ENCODE measurements around the gene HHAT. TPM values are rescaled to one million over a fixed set of nuclear protein-coding genes. Genes with fewer than 3 reads are reported as not detected.

Gene HHAT
- total RNA-seq, 1 experiment from 2014 or later: 1.0 TPM

GRCh38 chr1:210475321-210475720 lies 146.6 kb downstream of the HHAT start:
- no peaks in the 10 kb centered on the region for H3K36me3 ChIP-seq (replicated peaks; ENCODE audit: control insufficient read depth, insufficient read depth, low read length)
- no peaks in the 10 kb centered on the region for H3K27me3 ChIP-seq (ENCODE audit: control insufficient read depth, insufficient read depth, low read length)
- DNase-seq: no peak
- H3K4me3 ChIP-seq (ENCODE audit: insufficient read depth, low read depth, low read length): no peak overlapping the region

DNA sequence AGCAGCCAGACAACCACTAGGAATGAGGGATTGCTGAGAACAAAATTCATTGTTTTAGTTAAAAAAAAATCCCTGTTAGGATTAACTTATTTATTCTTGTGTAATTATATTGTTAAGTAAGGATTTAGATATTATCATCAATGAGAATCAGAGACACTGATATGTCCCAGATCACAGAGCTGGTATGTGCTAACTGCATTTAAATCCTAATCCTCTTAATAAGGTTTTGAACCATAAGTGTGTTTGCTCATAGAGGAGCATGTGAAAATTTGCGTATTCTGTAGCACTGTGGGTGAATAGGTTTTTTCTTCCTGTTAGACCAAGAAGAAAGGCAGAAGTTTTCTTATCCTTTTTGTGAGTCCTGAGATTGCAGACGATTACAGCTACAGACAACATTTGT lies 147.1 kb downstream of the HHAT start:
- no peaks in the 10 kb centered on the region for H3K36me3 ChIP-seq (replicated peaks; ENCODE audit: control insufficient read depth, insufficient read depth, low read length)

GRCh38 chr1:210476730-210477129 lies 148.0 kb downstream of the HHAT start:
- no peak for DNase-seq
- H3K36me3 ChIP-seq (replicated peaks; ENCODE audit: control insufficient read depth, insufficient read depth, low read length): no peaks in the 10 kb centered on the region
- no peaks in the 10 kb centered on the region for H3K27me3 ChIP-seq (ENCODE audit: control insufficient read depth, insufficient read depth, low read length)
- H3K4me3 ChIP-seq (ENCODE audit: insufficient read depth, low read depth, low read length): no peak overlapping the region

More for the DNA sequence above, 147.1 kb downstream of the HHAT start:
- Histone ChIP-seq H3K27me3 (ENCODE audit: control insufficient read depth, insufficient read depth, low read length) (no peaks in the 10 kb centered on the region), H3K4me3 (ENCODE audit: insufficient read depth, low read depth, low read length) (no peak overlapping the region)
- DNase-seq: no peak

DNA sequence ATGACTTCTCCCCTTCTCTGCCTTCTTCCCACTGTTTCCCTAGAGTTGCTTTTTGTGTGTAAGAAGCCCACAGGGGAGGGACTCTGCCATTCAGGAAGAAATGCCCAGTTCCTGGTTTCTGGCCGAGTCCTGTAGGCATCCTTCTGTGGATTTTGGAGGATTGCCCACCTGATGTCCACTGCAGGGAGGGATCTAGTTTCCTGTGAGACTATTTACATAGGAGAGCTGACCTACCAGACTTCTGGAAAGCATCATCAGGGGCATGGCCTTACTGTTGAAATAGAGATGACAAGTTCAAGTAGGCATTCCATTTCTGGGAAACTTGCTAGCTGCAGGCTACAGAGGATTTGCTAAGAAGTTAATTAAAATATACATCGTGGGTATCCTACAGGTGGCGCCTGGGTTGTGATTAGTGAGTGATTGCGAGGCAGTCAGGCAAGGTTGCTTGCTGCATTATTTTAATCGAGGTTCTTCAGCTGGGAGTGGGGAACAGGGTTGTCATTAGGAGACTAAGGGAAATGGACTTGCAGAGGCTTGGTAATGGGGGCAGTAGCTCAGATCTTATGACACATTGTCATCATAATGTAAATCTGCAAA lies 148.7 kb downstream of the HHAT start:
- Histone ChIP-seq H3K4me3 (ENCODE audit: insufficient read depth, low read depth, low read length) (no peak overlapping the region), H3K36me3 (replicated peaks; ENCODE audit: control insufficient read depth, insufficient read depth, low read length) (no peaks in the 10 kb centered on the region), H3K27me3 (ENCODE audit: control insufficient read depth, insufficient read depth, low read length) (no peaks in the 10 kb centered on the region)
- DNase-seq: peak; percentile 9

DNA sequence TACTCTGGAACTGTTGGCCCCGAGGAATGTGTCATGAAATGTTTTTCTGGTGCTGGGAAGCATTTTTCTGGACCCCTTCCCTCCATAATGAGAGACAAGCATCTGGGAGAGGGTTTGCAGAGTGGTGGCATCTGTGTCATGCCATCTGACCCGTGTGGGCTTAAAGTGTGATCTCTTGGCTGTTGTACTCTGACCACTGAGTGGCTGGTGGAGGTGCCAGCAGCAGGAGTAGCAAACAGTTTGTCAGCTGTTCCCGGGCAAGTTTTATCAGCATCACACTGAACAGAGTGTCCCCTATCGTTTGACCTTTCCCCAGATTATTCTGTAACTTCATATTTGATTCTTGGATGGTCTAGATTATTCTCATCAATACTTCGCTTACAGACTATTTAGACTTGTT lies 150.1 kb downstream of the HHAT start:
- DNase-seq: no peak
- Histone ChIP-seq H3K36me3 (replicated peaks; ENCODE audit: control insufficient read depth, insufficient read depth, low read length) (no peaks in the 10 kb centered on the region), H3K4me3 (ENCODE audit: insufficient read depth, low read depth, low read length) (no peak overlapping the region), H3K27me3 (ENCODE audit: control insufficient read depth, insufficient read depth, low read length) (no peaks in the 10 kb centered on the region; the same call in 1 of the 2 replicates)

DNA sequence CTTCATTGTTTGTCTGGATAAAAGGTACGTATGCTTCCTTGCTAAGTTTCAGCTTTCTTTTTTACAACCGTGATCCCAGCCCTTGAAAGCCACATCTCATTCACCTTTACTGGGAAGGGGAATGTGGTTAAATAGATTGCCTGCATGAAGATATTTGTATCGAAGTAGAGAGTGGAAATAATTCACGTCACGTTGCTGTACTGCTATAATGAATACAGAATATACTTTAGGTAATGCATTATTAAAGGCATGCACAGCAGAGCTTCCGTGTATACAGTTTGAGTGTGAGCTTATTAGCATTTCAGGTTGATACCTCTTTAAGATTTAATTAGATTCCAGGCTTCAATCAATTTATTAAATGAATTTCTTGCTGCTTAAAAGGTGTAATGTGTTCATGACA lies 153.8 kb downstream of the HHAT start:
- Histone ChIP-seq H3K4me3 (ENCODE audit: insufficient read depth, low read depth, low read length) (no peak overlapping the region), H3K36me3 (replicated peaks; ENCODE audit: control insufficient read depth, insufficient read depth, low read length) (no peaks in the 10 kb centered on the region), H3K27me3 (ENCODE audit: control insufficient read depth, insufficient read depth, low read length) (no peaks in the 10 kb centered on the region; the same call in 1 of the 2 replicates)
- DNase-seq: no peak

DNA sequence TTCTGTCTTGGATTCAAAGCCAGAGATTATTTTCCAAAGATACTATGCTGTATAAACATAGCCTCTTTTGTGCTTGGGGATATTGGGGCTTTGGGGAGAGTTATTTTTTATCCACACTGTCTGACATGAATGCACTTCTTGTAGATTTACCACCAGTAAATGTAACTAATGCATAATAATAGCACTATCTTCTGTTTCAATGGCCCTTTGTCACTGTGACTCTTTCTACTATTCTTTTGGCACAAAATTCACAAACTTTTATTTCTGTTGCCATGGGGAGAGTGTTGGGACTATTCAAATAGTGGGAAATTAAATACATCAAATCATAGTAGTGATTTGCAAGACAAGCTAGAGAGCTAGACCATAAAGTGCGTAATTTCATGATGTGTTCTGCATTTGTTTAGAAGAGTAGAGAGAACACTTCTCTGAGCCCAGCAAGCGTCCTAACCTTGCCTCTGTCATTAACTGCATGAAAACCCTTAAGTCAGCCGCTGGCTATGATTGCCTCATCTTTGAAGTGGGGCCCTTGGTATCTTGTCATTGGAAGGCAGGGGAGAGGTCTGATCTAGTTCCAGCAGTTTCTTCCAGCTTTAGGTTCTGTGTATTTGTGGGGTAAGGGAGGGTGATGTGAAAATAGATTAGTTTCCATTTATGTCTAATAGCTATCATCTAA lies 154.4 kb downstream of the HHAT start:
- no peak overlapping the region for H3K4me3 ChIP-seq (ENCODE audit: insufficient read depth, low read depth, low read length)
- H3K27me3 ChIP-seq (ENCODE audit: control insufficient read depth, insufficient read depth, low read length): no peaks in the 10 kb centered on the region; the same call in 1 of the 2 replicates
- H3K36me3 ChIP-seq (replicated peaks; ENCODE audit: control insufficient read depth, insufficient read depth, low read length): no peaks in the 10 kb centered on the region
- DNase-seq: no peak

DNA sequence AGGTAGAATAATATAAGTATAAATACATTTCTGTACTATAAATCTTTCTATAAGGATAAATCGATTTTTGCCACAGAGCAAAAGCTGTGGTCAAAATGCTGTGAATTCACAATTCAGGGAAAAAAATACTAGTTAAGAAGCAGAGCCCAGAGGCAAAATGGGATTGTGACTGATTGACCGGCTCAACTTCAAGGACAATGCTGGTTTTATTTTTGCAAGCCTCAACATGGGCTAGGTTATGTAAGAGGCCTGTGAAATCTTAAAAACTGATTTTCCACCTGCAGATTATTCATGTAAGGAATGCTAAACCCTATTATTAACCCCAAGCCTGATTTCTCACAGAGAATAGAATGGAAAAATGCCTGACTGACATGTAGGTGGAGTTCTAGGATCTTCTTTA lies 155.1 kb downstream of the HHAT start:
- DNase-seq: no peak
- H3K4me3 ChIP-seq (ENCODE audit: insufficient read depth, low read depth, low read length): no peak overlapping the region

GRCh38 chr1:210487021-210487420 lies 158.3 kb downstream of the HHAT start:
- Histone ChIP-seq H3K27me3 (ENCODE audit: control insufficient read depth, insufficient read depth, low read length) (no peaks in the 10 kb centered on the region; the same call in 1 of the 2 replicates), H3K36me3 (replicated peaks; ENCODE audit: control insufficient read depth, insufficient read depth, low read length) (no peaks in the 10 kb centered on the region), H3K4me3 (ENCODE audit: insufficient read depth, low read depth, low read length) (no peak overlapping the region)
- no peak for DNase-seq

More for the DNA sequence above, 155.1 kb downstream of the HHAT start:
- no peaks in the 10 kb centered on the region for H3K36me3 ChIP-seq (replicated peaks; ENCODE audit: control insufficient read depth, insufficient read depth, low read length)
- no peaks in the 10 kb centered on the region; the same call in 1 of the 2 replicates for H3K27me3 ChIP-seq (ENCODE audit: control insufficient read depth, insufficient read depth, low read length)

- H3K36me3 ChIP-seq (replicated peaks; ENCODE audit: control insufficient read depth, insufficient read depth, low read length): no peaks in the 10 kb centered on the region
- no peak overlapping the region for H3K4me3 ChIP-seq (ENCODE audit: insufficient read depth, low read depth, low read length)
- H3K27me3 ChIP-seq (ENCODE audit: control insufficient read depth, insufficient read depth, low read length): no peaks in the 10 kb centered on the region
- no peak for DNase-seq
Observed at GRCh38 chr1:210489491-210489890, 160.8 kb downstream of the HHAT start.

GRCh38 chr1:210490781-210491180 lies 162.1 kb downstream of the HHAT start:
- DNase-seq: no peak
- H3K4me3 ChIP-seq (ENCODE audit: insufficient read depth, low read depth, low read length): no peak overlapping the region
- H3K27me3 ChIP-seq (ENCODE audit: control insufficient read depth, insufficient read depth, low read length): no peaks in the 10 kb centered on the region
- no peaks in the 10 kb centered on the region for H3K36me3 ChIP-seq (replicated peaks; ENCODE audit: control insufficient read depth, insufficient read depth, low read length)

GRCh38 chr1:210496063-210496462 lies 167.4 kb downstream of the HHAT start:
- H3K27me3 ChIP-seq (ENCODE audit: control insufficient read depth, insufficient read depth, low read length): no peaks in the 10 kb centered on the region
- no peaks in the 10 kb centered on the region for H3K36me3 ChIP-seq (replicated peaks; ENCODE audit: control insufficient read depth, insufficient read depth, low read length)
- no peak for DNase-seq
- no peak overlapping the region for H3K4me3 ChIP-seq (ENCODE audit: insufficient read depth, low read depth, low read length)

DNA sequence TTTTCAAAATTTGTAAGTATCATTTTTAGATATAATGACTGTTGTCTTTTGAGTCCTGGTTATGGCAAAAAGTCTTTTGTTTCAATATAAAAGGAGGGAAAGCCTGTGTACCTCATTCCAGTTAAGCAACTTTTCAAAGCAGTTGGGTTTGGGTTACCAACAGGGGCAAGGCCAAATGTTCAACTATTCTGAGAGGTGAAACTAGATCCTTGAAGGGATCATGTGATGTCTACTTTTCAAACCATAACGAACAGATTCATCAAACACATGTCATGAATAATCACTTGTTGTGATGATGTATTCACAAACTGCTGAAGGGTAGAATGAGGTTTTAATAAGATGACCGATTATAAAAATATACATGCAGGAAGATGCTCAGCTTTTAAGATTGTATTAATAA lies 171.3 kb downstream of the HHAT start:
- Histone ChIP-seq H3K4me3 (ENCODE audit: insufficient read depth, low read depth, low read length) (no peak overlapping the region), H3K27me3 (ENCODE audit: control insufficient read depth, insufficient read depth, low read length) (no peaks in the 10 kb centered on the region), H3K36me3 (replicated peaks; ENCODE audit: control insufficient read depth, insufficient read depth, low read length) (no peaks in the 10 kb centered on the region)
- DNase-seq: no peak

GRCh38 chr1:210500831-210501230 lies 172.1 kb downstream of the HHAT start:
- DNase-seq: no peak
- no peak overlapping the region for H3K4me3 ChIP-seq (ENCODE audit: insufficient read depth, low read depth, low read length)
- H3K27me3 ChIP-seq (ENCODE audit: control insufficient read depth, insufficient read depth, low read length): no peaks in the 10 kb centered on the region
- H3K36me3 ChIP-seq (replicated peaks; ENCODE audit: control insufficient read depth, insufficient read depth, low read length): no peaks in the 10 kb centered on the region

- Histone ChIP-seq H3K36me3 (replicated peaks; ENCODE audit: control insufficient read depth, insufficient read depth, low read length) (no peaks in the 10 kb centered on the region), H3K27me3 (ENCODE audit: control insufficient read depth, insufficient read depth, low read length) (no peaks in the 10 kb centered on the region), H3K4me3 (ENCODE audit: insufficient read depth, low read depth, low read length) (no peak overlapping the region)
- DNase-seq: no peak
Observed at GRCh38 chr1:210504286-210504685, 175.6 kb downstream of the HHAT start.

All from H7 (cell line).